Measurements from ENCODE around the gene GUK1. TPM values are rescaled to one million over a fixed set of nuclear protein-coding genes. Genes with fewer than 3 reads are reported as not detected.
"Not testable (repeated sequence)": the region's sequence is repeated elsewhere in the genome, so short reads cannot be mapped to it uniquely, and the experiment has no call there.

GUK1 gene
- total RNA-seq, 1 experiment from 2014 or later = 268 TPM

DNA sequence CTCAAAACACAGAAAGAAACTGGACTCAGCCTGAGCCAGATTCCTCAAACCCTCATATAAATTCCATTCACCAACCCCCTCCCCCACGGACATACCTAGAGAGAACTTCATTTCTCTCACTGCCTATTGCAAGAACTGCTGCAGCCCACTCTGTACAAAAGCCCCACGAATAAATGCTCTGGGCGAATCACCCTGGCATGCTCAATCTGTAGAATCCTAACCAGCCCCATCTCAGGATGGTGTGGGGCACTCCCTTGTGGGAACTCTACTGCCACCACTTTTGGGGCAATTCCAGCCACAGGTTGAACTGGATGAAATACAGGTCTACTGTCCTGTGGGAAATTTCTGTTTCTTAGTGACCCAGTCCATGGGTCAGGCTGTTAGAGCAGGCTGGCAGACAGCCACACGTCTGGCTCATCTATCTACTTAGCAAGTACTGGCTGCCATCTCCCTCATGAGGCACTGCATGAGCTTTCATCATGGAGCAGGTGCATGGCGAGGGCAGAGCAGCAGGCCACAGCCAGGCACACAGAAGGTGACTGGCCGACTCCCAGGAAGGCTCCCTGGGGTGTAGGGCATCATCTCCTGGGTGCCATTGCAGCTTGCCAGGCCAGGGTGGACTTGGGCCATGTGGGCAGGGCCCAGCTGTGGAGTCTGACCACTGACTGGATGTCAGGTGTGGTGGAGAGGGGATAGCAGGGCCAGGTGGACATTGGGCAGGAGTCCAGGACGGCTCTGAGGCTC lies 35.4 kb upstream of the GUK1 start:
- DNase-seq (ENCODE audit: low read depth) = no peak

DNA sequence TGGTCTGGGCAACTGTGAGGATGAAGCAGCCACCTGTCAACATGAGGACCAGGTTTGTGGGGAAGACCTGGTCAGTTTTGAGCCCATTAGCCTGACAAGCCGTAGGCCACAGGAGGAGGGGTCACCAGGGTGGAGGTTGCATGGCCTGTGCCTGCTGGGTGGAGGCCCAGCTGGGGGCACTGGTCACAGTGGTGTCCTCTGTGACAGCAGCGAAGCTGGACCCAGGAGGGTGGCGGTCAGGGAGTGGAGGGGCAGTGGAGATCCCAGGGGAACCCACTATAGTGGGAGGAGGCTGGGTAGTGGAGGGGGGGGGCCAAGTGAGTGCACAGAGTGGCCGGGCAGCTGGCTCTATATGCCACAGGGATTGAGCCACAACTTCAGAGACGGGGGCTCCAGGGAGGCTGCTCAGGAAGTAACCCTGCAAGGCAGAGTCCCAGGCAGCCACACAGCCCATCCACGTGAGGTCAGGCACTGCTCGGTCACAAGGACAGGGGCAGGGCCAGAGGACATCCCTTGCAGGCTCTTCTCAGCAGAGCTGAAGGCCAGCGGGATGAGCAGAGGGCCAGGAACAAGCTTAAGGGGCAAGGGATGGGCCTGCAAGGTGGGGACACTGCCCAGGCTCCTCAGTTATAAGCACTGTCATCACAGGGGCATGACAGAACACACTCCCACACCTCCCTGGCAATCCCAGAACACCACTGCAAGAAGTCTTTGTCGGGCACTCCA lies 34.6 kb upstream of the GUK1 start:
- no peak for DNase-seq (ENCODE audit: low read depth)

DNA sequence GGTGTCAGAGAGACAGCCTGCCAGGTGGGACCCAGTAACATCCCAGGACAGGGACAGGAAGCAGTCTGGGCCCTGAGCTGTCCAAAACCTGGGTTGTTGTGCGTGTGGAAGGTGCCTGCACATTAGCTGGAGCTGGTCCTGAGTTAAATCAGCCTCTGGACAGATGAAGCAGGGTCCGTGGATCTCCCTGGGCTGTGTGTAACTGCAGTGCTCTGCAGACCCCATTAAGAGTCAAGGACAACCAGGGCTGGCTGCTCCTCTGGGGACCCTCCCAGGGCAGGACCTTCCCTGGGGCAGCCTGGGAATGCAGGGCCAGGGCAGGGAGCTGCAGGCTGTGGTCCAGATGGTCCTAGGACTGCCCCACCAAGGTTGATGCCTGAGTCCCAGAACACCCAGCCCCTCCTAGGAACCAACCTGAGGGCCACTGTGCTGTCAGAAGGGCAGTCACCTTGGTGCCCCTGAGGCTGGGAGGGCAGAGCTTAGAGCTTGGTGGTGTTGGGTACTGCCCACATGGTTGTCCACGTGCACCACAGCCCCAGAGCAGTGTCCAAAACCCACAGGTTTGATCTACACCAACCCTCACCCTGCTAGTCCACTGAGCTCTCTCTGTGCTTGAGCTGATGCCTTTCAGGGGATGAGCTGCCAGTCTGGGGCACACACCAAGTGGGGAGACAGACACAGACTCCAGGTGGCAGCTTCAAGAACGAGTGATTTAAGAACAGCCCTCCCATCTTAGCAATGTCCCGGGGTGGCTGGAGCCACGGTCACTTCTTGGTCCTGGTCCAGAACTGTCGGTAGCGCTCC lies 33.9 kb upstream of the GUK1 start:
- no peak for DNase-seq (ENCODE audit: low read depth)

DNA sequence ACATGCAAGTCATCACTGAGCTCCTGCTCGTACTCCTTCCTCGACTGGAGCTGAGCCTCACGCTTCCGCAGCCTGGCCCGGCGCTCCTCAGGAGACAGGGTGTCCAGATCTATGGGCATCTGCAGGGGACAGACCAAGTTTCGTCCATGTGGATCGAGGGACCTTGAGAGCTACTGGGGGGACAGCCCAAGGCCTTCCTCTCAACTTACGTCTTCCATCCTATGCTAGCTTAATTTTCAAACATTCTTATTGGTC lies 33.4 kb upstream of the GUK1 start:
- DNase-seq (ENCODE audit: low read depth) = no peak

DNA sequence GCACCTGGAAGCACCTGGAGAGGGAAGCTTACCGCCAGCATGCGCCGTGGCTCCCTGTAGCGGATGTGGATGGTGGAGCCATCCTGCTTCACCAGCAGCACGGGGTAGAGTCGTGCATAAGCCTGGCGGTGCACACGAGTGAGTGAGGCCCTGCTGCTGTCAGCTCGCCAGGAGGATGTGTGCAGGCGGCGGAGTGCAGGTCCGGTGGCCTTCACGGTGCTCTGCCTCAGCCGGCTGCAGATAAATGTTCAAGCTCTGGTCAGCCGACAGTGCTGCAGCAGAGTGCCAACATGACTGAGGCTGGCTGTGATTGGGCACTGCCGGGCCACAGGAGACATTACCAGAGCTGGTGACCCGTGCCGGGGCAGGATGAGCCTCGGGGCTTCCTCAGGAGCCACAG lies 32.4 kb upstream of the GUK1 start:
- DNase-seq (ENCODE audit: low read depth) = no peak

DNA sequence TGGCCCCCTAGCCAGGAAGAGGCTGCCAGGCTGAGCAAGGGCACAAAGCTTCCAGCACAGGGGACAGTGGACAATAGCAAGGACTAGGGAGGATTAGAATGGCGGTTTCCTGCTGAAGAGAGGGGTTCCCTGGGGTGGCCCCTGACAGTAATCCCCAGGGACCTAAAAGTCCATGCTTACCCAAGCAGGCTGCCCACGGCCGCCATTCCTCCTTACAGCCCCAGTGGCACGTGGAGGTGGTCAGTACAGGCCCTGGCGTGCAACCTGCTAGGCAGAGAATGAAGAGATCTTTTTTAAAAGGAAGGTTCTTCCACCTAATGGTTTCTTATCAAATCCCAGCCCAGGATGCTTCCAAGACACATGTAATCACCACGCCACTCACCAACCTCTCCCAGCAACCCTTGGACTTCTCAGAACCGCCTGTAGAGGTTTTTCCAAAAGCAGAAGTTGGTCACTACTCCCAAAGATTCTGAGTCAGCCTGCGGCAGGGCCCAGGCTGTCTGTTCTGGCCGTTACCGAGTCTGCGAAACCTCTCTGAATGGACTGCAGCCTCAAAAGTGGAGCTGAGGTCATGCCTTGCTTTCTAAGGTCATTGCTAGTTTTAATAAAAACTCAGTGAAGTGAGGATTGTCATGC lies 31.9 kb upstream of the GUK1 start:
- DNase-seq (ENCODE audit: low read depth) = no peak

DNA sequence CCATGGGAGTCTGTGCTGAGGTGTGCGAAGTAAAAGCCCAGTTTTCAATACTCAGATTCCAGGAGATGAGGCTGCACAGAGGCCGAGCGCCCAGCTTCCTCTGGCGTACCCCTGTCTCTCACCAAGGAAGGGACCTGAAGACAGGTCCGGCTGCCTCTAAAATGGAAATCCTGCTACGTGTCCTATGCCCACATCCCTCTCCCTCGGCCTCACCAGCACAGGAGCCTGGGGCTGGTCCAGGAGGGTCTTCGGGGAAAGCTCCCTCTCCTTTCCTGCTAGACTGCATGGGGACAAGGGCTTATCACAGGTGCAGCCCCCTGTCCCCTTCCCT lies 31.4 kb upstream of the GUK1 start:
- DNase-seq (ENCODE audit: low read depth) = no peak

DNA sequence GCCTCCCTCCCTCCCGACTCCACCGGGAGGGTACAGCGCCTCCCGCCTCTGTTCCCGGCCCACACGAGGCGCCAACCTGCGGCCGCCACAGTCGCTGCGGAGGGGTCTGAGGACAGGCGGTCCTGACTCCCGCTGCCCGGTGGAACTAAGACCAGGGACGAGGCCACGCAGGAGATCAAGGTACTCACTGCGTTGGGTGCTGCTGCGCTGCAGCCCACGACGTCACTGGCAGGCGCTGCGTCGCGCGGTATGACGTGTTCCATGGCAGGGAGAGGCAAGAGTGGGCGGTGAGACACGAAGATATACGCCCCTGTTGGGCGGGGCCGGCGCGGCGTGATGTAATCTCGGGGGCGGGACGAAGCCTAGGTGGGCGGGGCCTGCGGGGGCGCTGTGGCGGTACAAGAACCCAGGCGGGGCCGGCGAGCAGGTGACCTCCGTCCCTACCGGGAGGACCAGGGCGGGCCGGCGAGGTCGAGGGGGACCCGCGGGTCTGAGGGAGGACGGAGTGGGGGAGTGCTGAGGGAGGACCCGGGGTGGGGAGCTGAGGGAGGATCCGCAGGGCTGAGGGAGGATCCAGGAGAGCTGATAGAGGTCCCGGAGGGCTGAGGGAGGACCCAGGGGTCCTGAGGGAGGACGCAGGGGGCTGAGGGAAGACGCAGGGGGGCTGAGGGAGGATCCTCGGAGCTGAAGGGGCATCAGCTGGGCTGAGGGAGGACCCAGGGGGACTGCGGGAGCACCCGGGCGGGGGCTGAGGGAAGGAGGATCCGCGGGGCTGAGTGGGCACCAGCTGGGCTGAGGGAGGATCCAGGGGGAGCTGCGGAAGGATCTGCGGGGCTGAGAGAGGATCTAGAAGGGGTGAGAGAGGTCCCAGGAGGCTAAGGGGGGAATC lies 30.8 kb upstream of the GUK1 start, which contains the start of gene MRPL55:
MRPL55 (minus strand) TSS at position 227 of the 889 bp plus-strand sequence. CDS start 1,039 bp downstream, outside the sequence.
- peak; percentile 98 for DNase-seq (ENCODE audit: low read depth)

DNA sequence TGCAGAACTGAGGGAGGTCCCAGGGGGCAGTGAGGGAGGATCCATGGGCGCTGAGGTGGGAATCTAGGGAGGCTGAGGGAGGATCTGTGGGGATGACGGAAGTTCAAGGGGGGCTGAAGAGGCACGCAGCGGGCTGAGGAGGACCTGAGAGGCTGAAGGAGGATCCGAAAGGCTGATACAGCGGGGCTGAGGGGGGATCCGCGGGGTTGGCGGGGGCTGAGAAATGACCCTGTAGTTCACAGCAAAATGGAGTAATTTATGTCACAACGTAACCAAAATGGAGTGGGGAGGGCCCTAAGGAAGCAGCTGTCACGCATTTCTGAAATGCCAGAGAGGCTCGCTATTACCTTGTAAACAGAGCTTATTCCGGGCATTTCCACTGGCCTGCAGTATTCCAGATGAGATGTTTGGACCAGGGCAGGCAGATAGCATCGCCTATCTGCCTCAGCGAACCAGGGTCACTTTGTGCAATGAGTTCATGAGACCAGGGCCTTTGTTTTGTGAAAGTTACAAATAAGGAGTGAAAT lies 30.1 kb upstream of the GUK1 start:
- no peak for DNase-seq (ENCODE audit: low read depth)

DNA sequence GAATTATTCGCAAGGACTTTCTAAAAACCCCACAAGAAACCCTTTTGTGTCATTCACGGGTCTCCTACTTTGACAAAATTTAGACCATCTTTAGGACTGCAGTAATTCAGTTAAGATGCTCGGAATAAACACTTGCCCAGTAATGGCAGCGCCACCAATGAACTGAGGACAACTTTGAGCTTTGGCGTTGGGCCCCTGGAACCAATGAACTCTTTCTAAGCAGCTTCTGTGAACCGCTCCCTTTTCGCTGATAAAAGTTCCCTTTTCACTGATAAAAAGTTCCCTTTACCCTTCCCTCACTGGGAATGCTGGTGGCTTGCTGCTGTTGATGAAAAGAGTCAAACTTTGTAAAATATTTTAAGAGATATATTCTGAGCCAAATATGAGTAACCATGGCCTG lies 29.5 kb upstream of the GUK1 start:
- no peak for DNase-seq (ENCODE audit: low read depth)

DNA sequence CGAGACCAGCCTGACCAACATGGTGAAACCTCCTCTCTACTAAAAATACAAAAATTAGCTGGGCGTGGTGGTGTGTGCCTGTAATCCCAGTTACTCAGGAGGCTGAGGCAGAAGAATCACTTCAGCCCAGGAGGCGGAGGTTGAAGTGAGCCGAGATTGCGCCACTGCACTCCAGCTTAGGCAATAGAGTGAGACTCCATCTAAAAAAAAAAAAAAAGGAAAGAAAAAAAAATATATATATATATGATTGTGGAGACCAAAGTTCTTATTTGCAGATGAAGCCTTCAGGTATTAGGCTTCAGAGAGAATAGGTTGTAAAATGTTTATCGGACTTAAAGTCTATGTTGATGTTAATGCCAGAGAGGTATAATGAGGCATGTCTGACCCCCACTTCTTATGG lies 28.8 kb upstream of the GUK1 start:
- not testable (repeated sequence) for DNase-seq (ENCODE audit: low read depth)

DNA sequence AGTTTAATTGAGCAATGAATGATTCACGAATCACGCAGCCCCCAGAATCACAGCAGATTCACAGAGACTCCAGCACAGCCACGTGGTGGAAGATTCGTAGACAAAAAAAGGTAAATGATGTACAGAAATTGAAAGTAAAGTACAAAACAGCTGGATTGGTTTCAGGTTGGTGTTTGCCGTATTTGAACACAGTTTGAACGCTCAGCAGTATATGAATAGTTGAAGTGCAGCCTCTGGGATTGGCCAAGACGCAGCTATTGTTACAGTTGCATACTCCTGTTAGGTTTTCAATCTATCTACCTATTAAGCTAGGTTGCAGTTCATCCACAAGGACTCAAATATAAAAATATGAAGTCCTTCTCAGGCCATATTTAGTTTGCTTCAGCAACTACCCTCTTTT lies 27.9 kb upstream of the GUK1 start:
- no peak for DNase-seq (ENCODE audit: low read depth)

DNA sequence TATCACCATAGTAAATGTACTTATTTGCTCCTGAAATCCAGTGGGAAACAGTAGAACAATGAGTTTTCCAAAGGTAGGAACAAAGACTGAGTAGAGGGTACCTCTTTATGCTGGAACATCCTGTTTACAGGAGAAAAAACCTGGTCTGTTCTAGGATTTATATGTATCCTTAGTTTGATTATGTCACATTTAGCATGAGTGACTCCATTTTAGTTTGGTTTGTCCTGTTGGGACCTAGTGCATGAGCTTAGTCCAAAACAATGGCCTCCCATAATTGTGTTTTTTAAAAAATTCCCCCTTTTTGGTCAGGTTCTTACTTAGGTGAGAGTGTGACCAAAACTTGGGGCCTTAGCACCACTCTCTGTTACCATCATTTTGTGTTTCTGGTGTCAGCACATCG lies 27.5 kb upstream of the GUK1 start:
- DNase-seq (ENCODE audit: low read depth) = no peak

DNA sequence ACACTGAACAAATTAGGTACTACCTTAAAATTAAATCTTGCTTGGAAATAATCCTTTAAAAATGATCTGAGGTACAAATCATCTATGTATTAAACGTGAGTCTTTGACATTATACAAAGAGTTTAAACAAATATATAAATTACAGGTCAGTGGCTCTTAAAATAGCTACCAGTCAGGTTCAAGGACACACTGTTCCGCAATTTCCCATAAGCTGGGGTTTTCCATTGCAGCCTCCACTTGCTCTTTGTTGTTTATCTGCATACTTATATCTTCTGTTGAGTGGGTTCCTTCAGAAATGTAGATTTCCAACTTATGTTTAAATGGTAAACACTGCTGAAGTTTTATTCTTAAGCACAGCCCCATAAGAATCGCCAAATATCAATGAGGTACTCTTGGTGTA lies 25.3 kb upstream of the GUK1 start:
- no peak for DNase-seq (ENCODE audit: low read depth)

DNA sequence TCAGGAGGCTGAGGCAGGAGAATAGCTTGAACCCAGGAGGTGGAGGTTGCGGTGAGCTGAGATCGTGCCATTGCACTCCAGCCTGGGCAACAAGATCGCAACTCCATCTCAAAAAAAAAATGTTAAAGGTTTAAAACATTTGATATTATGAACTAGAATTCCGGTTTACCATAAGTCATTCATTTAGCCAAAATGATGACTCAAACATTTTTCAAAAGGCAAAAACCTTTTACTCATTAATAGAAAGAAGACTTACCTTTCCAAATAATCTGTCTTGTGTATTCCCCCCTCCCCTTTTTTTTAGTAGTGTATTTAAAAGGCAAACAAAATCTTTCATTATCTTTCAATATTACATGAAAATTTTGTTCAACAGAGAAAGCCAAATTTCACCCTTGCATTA lies 22.7 kb upstream of the GUK1 start:
- no peak for DNase-seq (ENCODE audit: low read depth)

DNA sequence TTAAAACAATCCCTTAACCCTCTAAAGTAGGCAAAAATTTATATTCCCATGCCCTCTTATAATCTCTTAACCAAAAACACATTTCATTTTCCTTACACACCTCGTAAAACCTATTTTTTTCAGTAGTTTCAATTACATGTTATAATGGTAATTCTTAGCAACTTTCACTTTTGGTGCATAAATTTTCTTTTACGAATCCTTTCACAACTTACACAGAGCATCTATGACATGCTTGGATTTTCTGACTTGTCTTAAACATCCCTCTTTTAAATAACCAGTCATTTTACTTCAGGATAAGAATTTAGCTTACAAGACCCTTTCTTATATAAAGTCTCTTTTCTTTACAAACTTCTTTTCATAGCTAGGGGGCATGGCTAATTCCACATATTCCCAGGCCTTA lies 22.0 kb upstream of the GUK1 start:
- DNase-seq (ENCODE audit: low read depth) = no peak

DNA sequence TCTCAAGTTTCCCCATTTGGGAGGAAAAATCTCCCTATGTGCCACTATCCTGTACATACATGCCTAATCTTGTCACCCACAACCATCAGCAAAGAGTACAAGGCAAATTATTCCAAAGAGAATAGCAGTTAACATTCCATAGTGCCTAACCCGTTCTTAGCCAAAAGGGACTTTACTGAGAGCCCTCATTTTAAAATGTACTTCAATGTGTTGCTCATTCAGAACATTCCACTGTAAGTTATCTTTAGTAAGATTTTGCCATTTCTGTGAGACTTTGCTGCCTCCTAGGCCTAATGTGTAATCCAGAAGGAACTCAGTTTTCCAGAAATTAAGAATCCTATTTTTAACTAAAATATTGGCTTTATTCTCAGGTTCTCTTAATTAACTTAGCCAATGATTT lies 19.7 kb upstream of the GUK1 start:
- DNase-seq (ENCODE audit: low read depth) = no peak

DNA sequence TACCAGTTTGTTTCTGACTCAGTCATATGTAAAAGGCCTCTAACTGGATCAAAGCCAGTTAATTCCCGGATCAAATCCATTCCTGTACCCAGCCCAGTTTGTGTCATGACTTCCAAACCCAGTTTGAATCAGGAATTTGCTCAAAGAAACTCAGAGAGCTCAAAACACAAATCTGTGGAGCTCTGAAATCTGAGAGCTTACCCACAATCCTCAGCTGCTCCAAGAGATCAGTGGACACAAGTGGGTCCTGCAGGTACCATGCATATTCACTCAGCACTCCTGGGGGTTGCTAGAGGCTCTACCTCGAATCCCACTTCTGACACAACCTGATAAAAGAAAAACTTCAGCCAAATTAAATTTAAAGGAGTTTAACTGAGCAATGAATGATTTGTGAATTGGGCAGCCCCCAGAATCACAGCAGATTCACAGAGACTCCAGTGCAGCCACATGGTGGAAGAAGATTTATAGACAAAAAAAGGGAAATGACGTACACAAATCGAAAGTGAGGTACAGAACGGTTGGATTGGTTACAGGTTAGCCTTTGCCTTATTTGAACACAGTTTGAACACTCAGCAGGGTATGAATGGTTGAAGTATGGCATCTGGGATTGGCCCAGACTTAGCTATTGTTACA lies 19.1 kb upstream of the GUK1 start:
- no peak for DNase-seq (ENCODE audit: low read depth)

DNA sequence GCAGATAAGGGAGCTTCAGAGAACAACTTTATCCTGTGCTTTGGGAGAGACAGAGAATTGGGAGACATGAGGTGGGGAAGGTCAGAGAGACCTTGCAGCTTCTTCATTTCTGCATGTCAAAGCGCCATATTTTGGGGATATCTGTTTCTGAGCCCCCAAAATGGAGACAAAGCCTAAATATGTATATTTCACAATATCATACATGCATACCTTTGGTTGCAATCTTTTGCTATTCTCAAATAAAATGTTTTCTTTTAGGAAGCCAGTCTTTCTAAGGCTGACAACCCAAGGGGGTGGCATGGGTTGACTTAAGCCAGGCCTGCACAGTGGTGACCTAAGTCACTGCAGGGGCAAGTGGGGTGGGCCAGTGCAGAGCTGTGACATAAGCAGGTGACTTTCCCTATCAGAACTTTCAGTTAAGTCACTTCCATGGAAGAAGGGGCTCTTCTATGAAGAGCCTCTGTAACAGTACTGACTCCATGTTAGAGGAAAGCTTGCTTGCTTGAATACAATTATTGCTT lies 17.1 kb upstream of the GUK1 start:
- no peak for DNase-seq (ENCODE audit: low read depth)

DNA sequence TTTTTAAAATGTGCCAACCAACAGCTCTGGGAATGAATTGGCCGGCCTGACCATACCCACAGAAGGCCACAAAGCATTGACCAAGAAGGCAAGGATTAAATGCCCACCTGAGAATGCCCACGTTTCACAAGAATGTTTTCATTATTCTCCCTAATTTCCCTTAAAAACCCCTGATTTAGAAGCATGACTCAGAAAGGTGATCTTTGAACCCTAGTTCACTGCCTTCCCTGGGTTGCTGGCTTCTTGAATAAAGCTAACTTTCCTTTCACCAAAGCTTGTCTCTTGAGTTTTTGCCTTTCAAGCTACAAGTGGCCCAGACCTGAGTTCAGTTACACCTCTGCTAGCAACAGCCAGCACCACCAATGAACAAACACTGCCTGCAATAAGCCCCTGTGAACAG lies 16.6 kb upstream of the GUK1 start:
- no peak for DNase-seq (ENCODE audit: low read depth)

DNA sequence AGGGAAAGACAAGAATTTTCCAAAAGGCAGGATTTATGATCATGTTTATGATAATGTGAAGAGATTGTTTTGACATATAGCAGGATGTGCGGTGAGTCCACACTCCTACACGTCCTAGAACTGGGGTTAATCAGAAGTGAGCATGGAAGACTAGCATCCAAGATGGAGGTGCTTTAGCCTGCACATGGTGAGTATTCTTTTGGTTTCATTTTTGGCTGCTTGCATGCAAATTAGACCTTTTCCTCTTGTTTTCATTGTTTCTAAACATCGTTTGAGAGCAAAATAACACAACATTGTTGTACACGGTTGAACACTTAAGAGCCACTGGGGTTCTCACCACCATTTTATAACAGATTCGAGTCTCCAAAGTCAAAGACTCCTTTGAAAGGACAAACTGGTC lies 14.9 kb upstream of the GUK1 start:
- DNase-seq (ENCODE audit: low read depth) = no peak

Measured in Daoy (cell line).